Measurements from ENCODE around the gene SNX9. TPM values are rescaled to one million over a fixed set of nuclear protein-coding genes. Genes with fewer than 3 reads are reported as not detected.

SNX9 gene
- polyA plus RNA-seq, 1 donor (not counting 4 experiments of a cell fraction or from before 2014, with no cell fraction given): 37.8 TPM

DNA sequence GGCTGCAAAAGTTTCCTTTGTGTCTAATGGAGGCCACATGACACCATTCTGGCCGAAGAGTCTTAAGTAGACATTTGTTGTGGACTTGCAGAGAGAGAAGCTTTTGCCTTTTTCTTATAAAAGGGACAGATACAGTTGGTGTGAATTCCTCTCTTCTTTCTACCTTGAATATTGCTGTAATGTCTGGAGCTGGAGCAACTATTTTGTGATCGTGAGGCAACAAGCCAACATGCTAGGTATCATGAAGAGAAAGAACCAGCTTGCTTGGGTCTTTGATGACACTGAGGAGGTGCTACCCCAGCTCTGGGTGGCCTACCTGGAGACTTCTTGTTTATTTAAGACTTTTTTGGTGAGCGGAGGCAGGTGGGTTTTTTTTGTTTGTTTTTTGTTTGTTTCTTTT lies 142.3 kb downstream of the SNX9 start:
- no peaks in the 10 kb centered on the region for H3K36me3 ChIP-seq (ENCODE audit: control insufficient read depth in 2 of 2, extremely low read depth in 1 of 2, insufficient read depth in 2 of 2, low read length in 2 of 2)
- TF ChIP-seq EZH2 (IDR thresholded peaks at IDR 0.05; ENCODE audit: low read length): no peak
- TF ChIP-seq, protein P1, sequence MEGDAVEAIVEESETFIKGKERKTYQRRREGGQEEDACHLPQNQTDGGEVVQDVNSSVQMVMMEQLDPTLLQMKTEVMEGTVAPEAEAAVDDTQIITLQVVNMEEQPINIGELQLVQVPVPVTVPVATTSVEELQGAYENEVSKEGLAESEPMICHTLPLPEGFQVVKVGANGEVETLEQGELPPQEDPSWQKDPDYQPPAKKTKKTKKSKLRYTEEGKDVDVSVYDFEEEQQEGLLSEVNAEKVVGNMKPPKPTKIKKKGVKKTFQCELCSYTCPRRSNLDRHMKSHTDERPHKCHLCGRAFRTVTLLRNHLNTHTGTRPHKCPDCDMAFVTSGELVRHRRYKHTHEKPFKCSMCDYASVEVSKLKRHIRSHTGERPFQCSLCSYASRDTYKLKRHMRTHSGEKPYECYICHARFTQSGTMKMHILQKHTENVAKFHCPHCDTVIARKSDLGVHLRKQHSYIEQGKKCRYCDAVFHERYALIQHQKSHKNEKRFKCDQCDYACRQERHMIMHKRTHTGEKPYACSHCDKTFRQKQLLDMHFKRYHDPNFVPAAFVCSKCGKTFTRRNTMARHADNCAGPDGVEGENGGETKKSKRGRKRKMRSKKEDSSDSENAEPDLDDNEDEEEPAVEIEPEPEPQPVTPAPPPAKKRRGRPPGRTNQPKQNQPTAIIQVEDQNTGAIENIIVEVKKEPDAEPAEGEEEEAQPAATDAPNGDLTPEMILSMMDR (optimal IDR thresholded peaks at IDR 0.05 in 1 of 3, IDR thresholded peaks at IDR 0.05 in 1 of 3, conservative IDR thresholded peaks at IDR 0.05 in 1 of 3; ENCODE audit: extremely low read depth in 1 of 3, insufficient read depth in 2 of 3, low read length in 3 of 3): no peak
- FAIRE-seq: no peak
- H3K4me1 ChIP-seq (ENCODE audit: control insufficient read depth, extremely low read depth, insufficient read depth, low read length): peaks cover 6% of the 10 kb centered on the region
- no peaks in the 10 kb centered on the region for H4K20me1 ChIP-seq (ENCODE audit: control insufficient read depth, extremely low read depth, insufficient read depth, low read length)
- H3K9me1 ChIP-seq (ENCODE audit: control insufficient read depth, extremely low read depth, insufficient read depth, low read length): no peaks in the 10 kb centered on the region
- no peak overlapping the region for H3K27ac ChIP-seq (ENCODE audit: control insufficient read depth, insufficient read depth, low read length)
- H3K9ac ChIP-seq (ENCODE audit: control insufficient read depth, extremely low read depth, insufficient read depth, low read length): no peak overlapping the region
- H3K79me2 ChIP-seq (ENCODE audit: control insufficient read depth, insufficient read depth, low read length): no peaks in the 10 kb centered on the region
- no peak overlapping the region for H3K4me2 ChIP-seq (ENCODE audit: control insufficient read depth, extremely low read depth, insufficient read depth, low read depth, low read length)
- H3K4me3 ChIP-seq (ENCODE audit: control insufficient read depth in 2 of 3, extremely low read depth in 1 of 3, insufficient read depth in 2 of 3, low read depth in 1 of 3, low read length in 3 of 3): no peak overlapping the region
- no peaks in the 10 kb centered on the region for H3K27me3 ChIP-seq (ENCODE audit: control insufficient read depth, extremely low read depth, insufficient read depth, low read length)
- H2AFZ ChIP-seq (ENCODE audit: control insufficient read depth, low read length): no peak overlapping the region
- H3K9me3 ChIP-seq (ENCODE audit: control insufficient read depth, low read depth, low read length): no peaks in the 10 kb centered on the region
- dilution Hi-C loops (cut with MboI; ENCODE audit: extremely low pct_ligation_motif_present, low sequenced_read_pairs): no loop called here
- no peak for DNase-seq (ENCODE audit: low read depth, low spot score)

DNA sequence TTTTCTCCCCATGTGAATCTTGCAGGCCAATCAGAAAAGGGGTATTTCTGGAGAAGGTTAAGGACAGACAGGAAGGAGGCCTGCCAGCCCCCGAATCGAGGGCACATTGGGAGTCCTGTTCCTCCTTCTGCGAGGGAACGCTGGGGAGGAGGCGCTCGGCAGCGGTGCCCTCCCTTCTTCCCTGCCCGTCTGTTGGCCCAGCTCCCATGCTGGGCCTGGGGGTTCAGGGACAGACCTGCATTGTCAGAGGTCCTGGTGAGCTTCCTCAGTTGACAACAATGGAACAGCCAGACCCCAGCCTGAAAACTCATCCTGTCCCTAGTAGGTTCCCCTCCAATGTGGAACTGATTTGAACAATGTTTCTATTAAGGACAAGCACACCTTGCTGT lies 143.5 kb downstream of the SNX9 start:
- H4K20me1 ChIP-seq (ENCODE audit: control insufficient read depth, extremely low read depth, insufficient read depth, low read length): no peaks in the 10 kb centered on the region
- no peak overlapping the region for H3K27ac ChIP-seq (ENCODE audit: control insufficient read depth, insufficient read depth, low read length)
- H3K27me3 ChIP-seq (ENCODE audit: control insufficient read depth, extremely low read depth, insufficient read depth, low read length): no peaks in the 10 kb centered on the region
- H3K9me3 ChIP-seq (ENCODE audit: control insufficient read depth, low read depth, low read length): no peaks in the 10 kb centered on the region
- TF ChIP-seq, protein P1 (optimal IDR thresholded peaks at IDR 0.05 in 1 of 3, IDR thresholded peaks at IDR 0.05 in 1 of 3, conservative IDR thresholded peaks at IDR 0.05 in 1 of 3; ENCODE audit: extremely low read depth in 1 of 3, insufficient read depth in 2 of 3, low read length in 3 of 3): no peak
- no peak for TF ChIP-seq EZH2 (IDR thresholded peaks at IDR 0.05; ENCODE audit: low read length)
- H3K9me1 ChIP-seq (ENCODE audit: control insufficient read depth, extremely low read depth, insufficient read depth, low read length): no peaks in the 10 kb centered on the region
- no peak overlapping the region for H3K4me2 ChIP-seq (ENCODE audit: control insufficient read depth, extremely low read depth, insufficient read depth, low read depth, low read length)
- no peak for DNase-seq (ENCODE audit: low read depth, low spot score)
- H3K36me3 ChIP-seq (ENCODE audit: control insufficient read depth in 2 of 2, extremely low read depth in 1 of 2, insufficient read depth in 2 of 2, low read length in 2 of 2): no peaks in the 10 kb centered on the region
- H3K4me1 ChIP-seq (ENCODE audit: control insufficient read depth, extremely low read depth, insufficient read depth, low read length): peaks cover 6% of the 10 kb centered on the region
- H3K9ac ChIP-seq (ENCODE audit: control insufficient read depth, extremely low read depth, insufficient read depth, low read length): no peak overlapping the region
- no peak overlapping the region for H3K4me3 ChIP-seq (ENCODE audit: control insufficient read depth in 2 of 3, extremely low read depth in 1 of 3, insufficient read depth in 2 of 3, low read depth in 1 of 3, low read length in 3 of 3)
- FAIRE-seq: no peak
- no peaks in the 10 kb centered on the region for H3K79me2 ChIP-seq (ENCODE audit: control insufficient read depth, insufficient read depth, low read length)
- H2AFZ ChIP-seq (ENCODE audit: control insufficient read depth, low read length): no peak overlapping the region
- dilution Hi-C loops (cut with MboI; ENCODE audit: extremely low pct_ligation_motif_present, low sequenced_read_pairs): no loop called here
